ENCODE measurements around the gene MAD2L1BP. TPM values are rescaled to one million over a fixed set of nuclear protein-coding genes. Genes with fewer than 3 reads are reported as not detected.

The MAD2L1BP gene
- total RNA-seq, 1 experiment from 2014 or later = 25.7 TPM

DNA sequence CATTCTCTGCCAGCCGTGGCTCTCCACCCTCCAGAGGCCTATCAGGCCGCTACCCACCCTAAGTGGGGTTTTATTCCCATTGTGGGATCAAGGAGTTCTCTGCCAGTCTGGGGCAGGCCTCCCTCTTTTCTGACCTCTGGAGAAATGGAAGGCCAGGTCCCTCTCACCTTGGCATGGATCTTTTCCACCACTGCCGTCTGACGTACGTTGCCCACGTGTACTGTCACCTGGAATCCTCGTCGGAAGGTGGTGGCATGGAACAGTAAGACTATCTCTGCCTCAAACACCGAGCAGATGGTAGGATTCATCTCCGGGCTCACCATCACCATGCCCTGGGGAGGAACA, 13.8 kb upstream of the MAD2L1BP start:
- no TSS peak for BruUV-seq (replicated peaks)
- no peaks in the 10 kb centered on the region for H3K9me2 ChIP-seq (ENCODE audit: insufficient read depth)
- peaks cover 62% of the 10 kb centered on the region for H3K36me3 ChIP-seq (ENCODE audit: low read depth)
- H3F3A ChIP-seq (ENCODE audit: insufficient read depth, low read depth) = peaks cover 48% of the 10 kb centered on the region
- no peaks in the 10 kb centered on the region for H3K9me3 ChIP-seq (ENCODE audit: insufficient read depth, low read depth)
- H3K27ac ChIP-seq = no peak overlapping the region
- H3K27me3 ChIP-seq (ENCODE audit: insufficient read depth, low read depth) = no peaks in the 10 kb centered on the region
- H3K4me1 ChIP-seq (replicated peaks; ENCODE audit: insufficient read depth) = peaks cover 11% of the 10 kb centered on the region
- ChIA-PET POLR2A (ENCODE audit: unreplicated experiment) (no interaction called here), CTCF (no interaction called here)
- intact Hi-C loops (cut with micrococcal nuclease; ENCODE audit: unreplicated experiment) = no loop called here
- no peak overlapping the region for H3K4me3 ChIP-seq
- no peak overlapping the region for H2AFZ ChIP-seq
- no peak for TF ChIP-seq EZH2 (IDR thresholded peaks at IDR 0.05; ENCODE audit: low read depth)
- TF ChIP-seq, protein P1, sequence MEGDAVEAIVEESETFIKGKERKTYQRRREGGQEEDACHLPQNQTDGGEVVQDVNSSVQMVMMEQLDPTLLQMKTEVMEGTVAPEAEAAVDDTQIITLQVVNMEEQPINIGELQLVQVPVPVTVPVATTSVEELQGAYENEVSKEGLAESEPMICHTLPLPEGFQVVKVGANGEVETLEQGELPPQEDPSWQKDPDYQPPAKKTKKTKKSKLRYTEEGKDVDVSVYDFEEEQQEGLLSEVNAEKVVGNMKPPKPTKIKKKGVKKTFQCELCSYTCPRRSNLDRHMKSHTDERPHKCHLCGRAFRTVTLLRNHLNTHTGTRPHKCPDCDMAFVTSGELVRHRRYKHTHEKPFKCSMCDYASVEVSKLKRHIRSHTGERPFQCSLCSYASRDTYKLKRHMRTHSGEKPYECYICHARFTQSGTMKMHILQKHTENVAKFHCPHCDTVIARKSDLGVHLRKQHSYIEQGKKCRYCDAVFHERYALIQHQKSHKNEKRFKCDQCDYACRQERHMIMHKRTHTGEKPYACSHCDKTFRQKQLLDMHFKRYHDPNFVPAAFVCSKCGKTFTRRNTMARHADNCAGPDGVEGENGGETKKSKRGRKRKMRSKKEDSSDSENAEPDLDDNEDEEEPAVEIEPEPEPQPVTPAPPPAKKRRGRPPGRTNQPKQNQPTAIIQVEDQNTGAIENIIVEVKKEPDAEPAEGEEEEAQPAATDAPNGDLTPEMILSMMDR (conservative IDR thresholded peaks at IDR 0.05) = no peak
- no peak for DNase-seq
- H3K79me2 ChIP-seq (ENCODE audit: low read depth) = peaks cover 18% of the 10 kb centered on the region
- H4K20me1 ChIP-seq (ENCODE audit: insufficient read depth) = no peaks in the 10 kb centered on the region
- no peak overlapping the region for H3K4me2 ChIP-seq

DNA sequence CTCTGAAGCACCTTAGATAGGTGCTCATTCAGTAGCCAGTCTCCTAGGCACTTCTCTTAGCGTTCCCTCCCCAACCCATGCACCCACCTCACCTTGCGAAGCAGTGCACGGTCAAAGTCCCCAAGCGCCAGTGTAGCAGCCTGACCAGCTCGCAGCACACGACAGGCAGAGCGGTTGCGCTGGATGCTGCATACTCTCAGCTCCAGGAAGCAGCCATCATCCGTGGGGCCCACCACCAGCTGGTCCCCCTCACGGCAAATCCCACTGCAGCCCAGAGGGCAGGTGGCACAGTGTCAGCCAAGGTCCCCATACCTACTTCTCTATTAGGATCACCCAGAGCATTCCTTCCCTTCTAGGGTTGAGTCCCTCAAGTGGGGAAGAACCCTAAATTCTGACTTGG, 13.1 kb upstream of the MAD2L1BP start:
- no peaks in the 10 kb centered on the region for H4K20me1 ChIP-seq (ENCODE audit: insufficient read depth)
- POLR2A ChIA-PET (ENCODE audit: unreplicated experiment) = no interaction called here

DNA sequence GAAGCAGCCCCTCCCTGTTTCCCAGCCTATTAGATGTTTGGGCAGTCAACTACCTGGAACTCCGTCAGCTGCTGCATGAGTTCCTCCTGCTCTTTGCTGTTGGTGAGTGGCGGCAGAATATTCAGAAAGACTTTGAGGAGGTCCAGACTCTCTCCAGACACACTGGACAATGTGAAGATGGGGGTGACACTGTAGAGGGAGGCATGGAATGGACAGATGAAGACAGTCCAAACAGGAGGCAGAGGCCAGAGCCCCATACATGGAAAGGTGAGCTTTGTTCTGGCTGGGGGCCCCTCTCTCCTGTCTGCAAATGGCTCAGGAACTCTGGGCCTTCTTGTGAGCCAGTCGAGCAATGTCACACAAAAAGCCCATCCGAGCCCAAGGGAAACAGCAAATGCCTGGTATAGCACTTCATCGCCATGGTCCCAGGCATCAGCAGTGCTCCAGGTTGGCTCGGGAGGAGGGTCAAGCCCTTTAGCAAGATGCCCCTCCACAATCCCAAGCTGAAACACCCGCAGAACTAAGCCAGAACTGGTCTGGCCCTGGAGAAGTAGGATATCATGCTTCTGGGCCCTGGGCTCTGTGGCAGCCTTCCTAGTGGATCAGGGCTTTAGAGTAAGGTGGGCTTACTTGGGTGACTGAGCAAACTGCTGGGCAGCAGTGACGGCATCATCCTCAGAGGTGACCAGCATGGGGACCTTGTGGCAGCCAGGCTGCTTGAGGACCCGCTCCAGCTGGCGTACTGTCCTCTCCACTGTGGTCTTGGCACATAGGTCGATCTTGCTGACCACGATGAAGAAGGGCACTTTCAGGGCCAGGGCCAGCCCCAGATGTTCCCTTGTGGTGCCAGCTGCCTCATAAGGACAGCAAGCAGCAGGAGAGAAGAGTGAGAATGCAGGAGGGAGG, 11.5 kb upstream of the MAD2L1BP start:
- Histone ChIP-seq H3K4me2 (no peak overlapping the region), H3K27me3 (ENCODE audit: insufficient read depth, low read depth) (no peaks in the 10 kb centered on the region), H3K36me3 (ENCODE audit: low read depth) (peaks cover 62% of the 10 kb centered on the region), H3F3A (ENCODE audit: insufficient read depth, low read depth) (peaks cover 46% of the 10 kb centered on the region), H2AFZ (no peak overlapping the region), H4K20me1 (ENCODE audit: insufficient read depth) (no peaks in the 10 kb centered on the region), H3K9me3 (ENCODE audit: insufficient read depth, low read depth) (no peaks in the 10 kb centered on the region), H3K4me3 (no peak overlapping the region), H3K27ac (no peak overlapping the region), H3K4me1 (replicated peaks; ENCODE audit: insufficient read depth) (peaks cover 22% of the 10 kb centered on the region), H3K79me2 (ENCODE audit: low read depth) (peaks cover 36% of the 10 kb centered on the region), H3K9me2 (ENCODE audit: insufficient read depth) (no peaks in the 10 kb centered on the region)
- ChIA-PET CTCF (no interaction called here), POLR2A (ENCODE audit: unreplicated experiment) (no interaction called here)
- intact Hi-C loops (cut with micrococcal nuclease; ENCODE audit: unreplicated experiment) = no loop called here
- TF ChIP-seq EZH2 (IDR thresholded peaks at IDR 0.05; ENCODE audit: low read depth) = no peak
- TF ChIP-seq, protein P1 (conservative IDR thresholded peaks at IDR 0.05) = no peak
- no TSS peak for BruUV-seq (replicated peaks)
- DNase-seq = no peak

More for the DNA sequence above, 13.1 kb upstream of the MAD2L1BP start:
- DNase-seq = no peak
- intact Hi-C loops (cut with micrococcal nuclease; ENCODE audit: unreplicated experiment) = no loop called here
- Histone ChIP-seq H3K4me3 (no peak overlapping the region), H3K4me2 (no peak overlapping the region), H3F3A (ENCODE audit: insufficient read depth, low read depth) (peaks cover 46% of the 10 kb centered on the region), H3K4me1 (replicated peaks; ENCODE audit: insufficient read depth) (peaks cover 16% of the 10 kb centered on the region), H3K27ac (no peak overlapping the region), H3K79me2 (ENCODE audit: low read depth) (peaks cover 24% of the 10 kb centered on the region), H3K9me3 (ENCODE audit: insufficient read depth, low read depth) (no peaks in the 10 kb centered on the region), H2AFZ (no peak overlapping the region), H3K36me3 (ENCODE audit: low read depth) (peaks cover 62% of the 10 kb centered on the region), H3K9me2 (ENCODE audit: insufficient read depth) (no peaks in the 10 kb centered on the region), H3K27me3 (ENCODE audit: insufficient read depth, low read depth) (no peaks in the 10 kb centered on the region)
- no peak for TF ChIP-seq EZH2 (IDR thresholded peaks at IDR 0.05; ENCODE audit: low read depth)
- TF ChIP-seq, protein P1 (conservative IDR thresholded peaks at IDR 0.05) = no peak
- BruUV-seq (replicated peaks) = no TSS peak
- CTCF ChIA-PET = no interaction called here

Data from PC-9 (cell line).